Caki2 (cell line): Measurements from ENCODE around the gene ENO2. TPM values are rescaled to one million over a fixed set of nuclear protein-coding genes. Genes with fewer than 3 reads are reported as not detected.

Source experiments
- DNase-seq: peaks from one replicate; pipeline ENCODE4 v3.0.0-alpha.2; 2015; ENCODE audit warnings: low read depth
- in situ Hi-C: cut with HindIII; loops from 2 replicates; pipeline ENCODE4 v1.10.0; 2016; ENCODE audit warnings: low sequenced_read_pairs, low pct_unique_long_range_greater_than_20kb, mixed read lengths
- total RNA-seq: library from RNA; depleted of rRNA; stranded (reverse); fragments of >200 nt; shearing (Covaris generic); gene quantifications from 2 replicates; pipeline ENCODE4 v1.2.3, GENCODE V29; 2014; ENCODE audit warnings: low replicate concordance

Gene ENO2
- total RNA-seq, 1 experiment from 2014 or later = 127 TPM

DNA sequence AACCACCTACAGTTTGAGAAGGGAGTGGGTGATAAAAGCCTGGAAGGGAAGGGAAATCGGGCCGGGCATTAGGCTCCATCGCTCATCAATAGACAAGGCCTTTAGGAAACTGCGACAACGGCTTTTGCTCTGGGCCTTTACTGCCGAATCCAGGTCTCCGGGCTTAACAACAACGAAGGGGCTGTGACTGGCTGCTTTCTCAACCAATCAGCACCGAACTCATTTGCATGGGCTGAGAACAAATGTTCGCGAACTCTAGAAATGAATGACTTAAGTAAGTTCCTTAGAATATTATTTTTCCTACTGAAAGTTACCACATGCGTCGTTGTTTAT, 29.0 kb downstream of the ENO2 start:
- in situ Hi-C loops = no loop called here

DNA sequence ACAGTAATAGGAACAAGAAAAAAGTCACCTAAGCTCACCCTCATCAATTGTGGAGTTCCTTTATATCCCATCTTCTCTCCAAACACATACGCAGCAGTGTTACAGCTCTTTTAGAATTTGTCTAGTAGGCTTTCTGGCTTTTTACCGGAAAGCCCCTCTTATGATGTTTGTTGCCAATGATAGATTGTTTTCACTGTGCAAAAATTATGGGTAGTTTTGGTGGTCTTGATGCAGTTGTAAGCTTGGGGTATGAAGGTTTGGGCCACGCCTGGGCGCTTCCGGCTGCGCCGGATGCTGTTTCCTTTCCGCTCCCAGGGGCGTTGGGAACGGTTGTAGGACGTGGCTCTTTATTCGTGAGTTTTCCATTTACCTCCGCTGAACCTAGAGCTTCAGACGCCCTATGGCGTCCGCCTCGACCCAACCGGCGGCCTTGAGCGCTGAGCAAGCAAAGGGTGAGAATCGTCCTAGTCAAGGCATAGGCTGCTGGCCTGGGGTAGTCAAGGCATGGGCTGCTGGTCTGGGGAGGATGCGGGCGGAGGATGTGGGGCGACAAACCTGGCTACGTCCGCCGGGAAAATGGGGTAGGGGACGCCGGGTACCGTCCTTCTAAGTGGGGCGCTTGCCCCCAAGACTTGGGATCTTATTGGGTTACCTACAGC, 29.5 kb downstream of the ENO2 start, which contains the start of the genes C12orf57 and RNU7-1:
Gene C12orf57, plus strand, starts transcription at position 301 of the 659 bp plus-strand sequence. Its CDS starts 100 bp downstream, at position 401.
Gene RNU7-1, plus strand, starts transcription at position 95 of the 659 bp plus-strand sequence.
- in situ Hi-C loops = no loop called here
- peak; percentile 97 for DNase-seq

More for the DNA sequence above, 29.0 kb downstream of the ENO2 start:
- DNase-seq = no peak

GRCh38 chr12:6944381-6945186, 30.2 kb downstream of the ENO2 start:
- DNase-seq = peak; percentile 88
- in situ Hi-C loops = no loop called here

- in situ Hi-C loops = no loop called here
- no peak for DNase-seq
Observed at GRCh38 chr12:6945613-6946012, 31.2 kb downstream of the ENO2 start.

GRCh38 chr12:6946033-6946919, 31.9 kb downstream of the ENO2 start:
- in situ Hi-C loops = no loop called here
- peak; percentile 99 for DNase-seq

GRCh38 chr12:6946920-6947374, 32.6 kb downstream of the ENO2 start:
- in situ Hi-C loops = no loop called here

DNA sequence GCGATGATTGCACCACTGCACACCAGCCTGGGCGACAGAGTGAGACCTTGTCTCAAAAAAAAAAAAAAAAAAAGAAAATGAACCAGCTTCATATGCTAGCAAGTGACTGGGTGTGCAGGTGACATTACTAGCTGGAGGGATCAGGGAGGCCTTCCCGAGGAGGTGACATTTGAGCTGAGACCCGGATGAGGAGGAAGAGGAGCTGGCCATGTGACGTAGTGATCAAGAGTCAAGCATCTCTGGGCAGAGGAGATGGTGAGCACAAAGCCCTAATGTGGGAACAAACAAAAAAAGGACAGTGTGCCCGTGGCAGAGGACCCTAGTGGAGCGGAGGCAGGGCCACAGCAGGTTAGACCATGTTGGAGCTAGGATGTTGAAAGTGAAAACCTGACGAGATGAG, 33.2 kb downstream of the ENO2 start:
- no peak for DNase-seq
- in situ Hi-C loops = no loop called here

More at GRCh38 chr12:6946920-6947374, 32.6 kb downstream of the ENO2 start:
- no peak for DNase-seq

- in situ Hi-C loops = no loop called here
Observed at GRCh38 chr12:6948873-6949594, 34.7 kb downstream of the ENO2 start.

DNA sequence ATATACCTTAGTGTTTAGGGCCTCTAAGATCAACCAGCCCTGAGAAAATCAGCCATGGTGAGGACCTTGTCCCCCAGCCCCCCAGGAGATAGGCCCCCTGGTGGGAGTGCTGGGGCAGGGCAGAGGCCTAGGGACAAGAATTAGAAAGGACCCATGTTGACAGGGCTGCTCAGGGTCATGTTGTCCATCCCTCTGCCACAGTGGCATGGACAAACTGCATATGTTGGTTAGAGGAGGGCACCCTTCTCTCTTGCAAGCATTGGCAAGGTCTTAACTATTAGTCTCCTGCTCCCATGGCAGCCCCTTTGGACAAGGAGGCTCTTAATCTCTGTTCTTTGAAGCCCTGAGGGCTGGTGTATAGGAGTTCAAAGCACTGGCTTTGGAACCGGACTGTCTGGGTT, 36.0 kb downstream of the ENO2 start:
- in situ Hi-C loops = no loop called here
- DNase-seq = no peak

More at GRCh38 chr12:6948873-6949594, 34.7 kb downstream of the ENO2 start:
- DNase-seq = no peak

DNA sequence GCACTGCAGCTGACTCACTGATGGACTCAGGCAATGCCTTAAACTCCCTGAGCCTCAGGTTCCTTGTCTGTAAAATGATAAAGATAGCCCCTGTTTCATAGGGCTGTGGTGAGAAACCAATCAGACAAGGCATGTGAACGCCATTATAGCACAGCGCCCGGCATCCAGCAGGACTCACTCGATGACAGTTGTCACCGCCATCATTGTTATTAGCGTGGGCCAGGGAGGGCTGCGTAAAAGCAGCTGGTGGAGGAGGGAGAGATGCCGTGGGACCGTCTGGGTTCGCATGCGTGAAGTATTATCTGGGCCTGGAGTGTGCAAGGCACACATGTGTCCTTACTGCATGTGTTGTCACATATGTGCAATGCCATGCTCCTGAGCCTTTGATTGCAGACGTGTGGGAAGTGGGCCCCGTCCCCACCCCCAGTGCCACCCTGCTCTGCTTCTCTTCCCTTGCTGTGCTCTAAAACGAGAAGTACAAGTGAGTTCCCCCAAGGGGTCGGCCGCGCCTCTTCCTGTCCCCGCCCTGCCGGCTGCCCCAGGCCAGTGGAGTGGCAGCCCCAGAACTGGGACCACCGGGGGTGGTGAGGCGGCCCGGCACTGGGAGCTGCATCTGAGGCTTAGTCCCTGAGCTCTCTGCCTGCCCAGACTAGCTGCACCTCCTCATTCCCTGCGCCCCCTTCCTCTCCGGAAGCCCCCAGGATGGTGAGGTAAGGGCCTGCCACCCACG, 36.6 kb downstream of the ENO2 start, which contains the start of gene PTPN6:
Gene PTPN6, plus strand, starts transcription at position 546 of the 730 bp plus-strand sequence. Its CDS starts 157 bp downstream, at position 703.
- no peak for DNase-seq
- in situ Hi-C loops = no loop called here

GRCh38 chr12:6951551-6952120, 37.3 kb downstream of the ENO2 start:
- no peak for DNase-seq
- in situ Hi-C loops = no loop called here

GRCh38 chr12:6952121-6952862, 37.9 kb downstream of the ENO2 start:
- DNase-seq = no peak
- in situ Hi-C loops = no loop called here

GRCh38 chr12:6952863-6953441, 38.6 kb downstream of the ENO2 start:
- in situ Hi-C loops = no loop called here

DNA sequence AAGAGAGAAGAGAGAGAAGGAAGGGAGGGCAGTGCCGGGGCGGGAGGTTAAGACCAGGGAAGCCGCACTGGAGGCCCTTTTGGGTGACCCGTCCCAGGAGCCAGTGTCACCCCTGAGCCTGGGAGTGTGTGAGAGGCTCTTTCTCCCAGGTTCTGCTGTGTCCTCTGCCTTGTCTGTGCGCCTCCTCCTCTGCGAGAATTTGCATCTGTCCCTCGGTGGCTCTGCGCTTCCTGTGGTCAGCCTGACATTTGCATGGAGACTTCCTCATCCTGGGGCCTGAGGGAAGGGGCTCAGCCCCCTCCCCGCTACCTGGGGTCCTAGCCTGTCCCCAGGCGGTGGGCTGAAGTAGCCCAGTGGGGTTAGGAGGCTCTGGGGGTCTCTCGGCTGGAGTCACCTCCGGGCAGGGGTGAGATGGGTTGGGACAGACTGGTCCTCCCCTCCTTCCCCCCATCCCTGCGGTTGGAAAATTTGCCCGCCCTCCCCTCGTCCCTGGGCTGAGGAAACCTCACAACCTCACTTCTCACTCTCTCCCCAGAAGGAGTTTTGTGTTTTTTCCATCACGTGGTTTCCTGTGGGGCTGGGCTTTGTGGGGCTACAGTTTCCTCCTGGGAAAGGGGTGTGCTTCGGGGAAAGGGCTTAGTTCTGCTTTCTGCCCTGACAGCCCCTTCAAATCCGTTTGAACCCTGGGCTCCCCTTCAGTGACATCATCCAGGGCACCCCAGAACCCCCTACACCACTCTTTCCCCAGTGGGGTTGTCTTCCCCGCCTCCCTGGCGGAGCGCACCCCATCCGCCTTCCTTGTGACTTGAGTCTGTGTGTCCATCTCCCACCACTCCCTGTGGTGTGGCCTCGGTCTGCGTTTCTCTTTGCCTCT, 39.3 kb downstream of the ENO2 start:
- DNase-seq = no peak
- in situ Hi-C loops = no loop called here

More at GRCh38 chr12:6952863-6953441, 38.6 kb downstream of the ENO2 start:
- DNase-seq = no peak
